HG03520 (cell line): Measurements from ENCODE around the gene C17orf100.

Experiments used
- ATAC-seq: cut with Tn5 transposase; IDR thresholded peaks from one replicate; pipeline ENCODE4 v1.9.1; 2021; ENCODE audit warnings: mild to moderate bottlenecking, moderate library complexity; ENCODE audit not compliant: unreplicated experiment

Gene C17orf100

GRCh38 chr17:6668219-6668618, 16.7 kb downstream of the C17orf100 start:
- no peak for ATAC-seq

DNA sequence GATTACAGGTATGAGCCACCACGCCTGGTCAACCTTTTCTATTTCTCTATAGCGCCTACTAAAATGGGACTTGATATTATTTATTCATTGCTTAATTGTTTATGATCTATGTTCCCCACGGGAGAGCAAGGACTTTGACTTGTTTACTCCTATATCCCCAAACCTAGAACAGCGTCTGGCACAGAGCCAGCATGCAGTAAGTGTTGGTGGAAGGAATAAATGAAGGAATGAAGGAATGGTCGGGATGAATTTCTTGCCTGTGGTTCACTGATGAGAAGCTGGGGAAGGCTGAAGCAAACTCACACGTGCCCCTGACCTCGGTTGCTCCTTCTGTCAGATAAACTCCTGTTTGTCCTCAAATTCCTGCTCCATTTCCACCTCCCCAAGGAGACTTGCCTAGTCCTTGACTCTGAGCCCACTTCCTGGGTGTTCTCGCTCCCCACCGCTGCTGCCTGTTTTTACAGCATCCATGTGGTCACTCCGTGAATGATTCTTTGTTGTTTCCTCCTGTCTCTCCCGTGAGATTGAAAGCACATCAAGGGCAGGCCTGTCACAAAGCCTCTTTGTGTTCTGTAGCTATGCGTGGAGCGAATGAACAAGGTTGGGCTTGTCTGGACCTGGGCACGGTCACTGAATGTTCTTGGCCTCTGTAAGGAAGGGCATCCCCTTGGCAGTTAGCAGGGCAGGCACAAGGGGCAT, 17.3 kb downstream of the C17orf100 start:
- ATAC-seq: no peak

DNA sequence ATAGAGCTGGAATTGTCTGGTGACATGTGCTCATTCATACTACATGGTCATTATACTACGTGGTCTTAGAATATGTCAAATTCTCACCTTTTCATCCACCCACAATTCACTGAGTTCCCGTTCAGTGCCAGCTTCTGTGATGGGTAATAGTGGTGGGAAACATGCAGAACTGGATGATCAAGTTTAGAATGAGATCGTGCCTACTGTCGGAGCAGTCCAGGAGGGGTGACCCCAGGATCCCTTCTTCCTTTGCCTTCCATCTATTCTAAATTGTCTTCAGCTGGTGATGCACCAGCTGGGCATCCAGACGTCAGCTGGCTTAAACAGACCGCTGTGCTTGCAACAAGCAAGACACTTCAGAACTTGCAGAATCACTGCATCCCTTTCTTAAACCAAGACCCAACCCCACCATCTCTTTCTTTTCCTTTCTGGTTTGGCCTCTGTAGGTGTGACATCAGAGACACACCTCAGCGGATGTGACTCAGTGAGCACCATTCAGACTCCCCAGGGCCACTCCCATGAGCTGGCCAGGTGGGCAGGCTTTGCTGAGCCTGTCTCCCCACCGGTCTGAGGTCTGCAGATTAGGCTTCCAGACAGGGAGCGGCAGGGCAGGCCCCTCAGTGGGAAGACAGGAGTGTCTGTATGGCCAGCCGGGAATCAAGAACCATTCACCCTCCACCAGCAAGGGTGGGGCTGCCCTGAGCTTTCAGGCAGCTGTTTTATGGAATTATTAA, 18.1 kb downstream of the C17orf100 start:
- ATAC-seq: no peak

DNA sequence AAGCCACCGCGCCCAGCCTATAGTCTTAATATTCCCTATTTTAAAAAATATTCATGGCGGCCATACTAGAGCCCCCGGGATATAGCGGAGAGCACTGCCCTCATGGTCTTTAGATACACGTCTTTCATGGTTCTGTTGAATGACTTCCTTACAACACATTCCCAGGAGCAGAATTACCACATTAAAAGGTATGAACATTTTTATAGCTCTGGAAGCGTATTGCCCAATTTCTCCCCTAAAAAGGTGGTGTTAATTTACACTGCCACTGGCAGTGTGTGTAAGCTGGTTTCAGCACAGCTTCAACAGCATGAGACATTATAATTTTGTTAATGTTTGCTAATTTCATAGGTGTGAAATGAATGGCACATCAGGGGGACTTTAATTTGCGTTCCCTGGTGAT, 19.0 kb downstream of the C17orf100 start:
- no peak for ATAC-seq

DNA sequence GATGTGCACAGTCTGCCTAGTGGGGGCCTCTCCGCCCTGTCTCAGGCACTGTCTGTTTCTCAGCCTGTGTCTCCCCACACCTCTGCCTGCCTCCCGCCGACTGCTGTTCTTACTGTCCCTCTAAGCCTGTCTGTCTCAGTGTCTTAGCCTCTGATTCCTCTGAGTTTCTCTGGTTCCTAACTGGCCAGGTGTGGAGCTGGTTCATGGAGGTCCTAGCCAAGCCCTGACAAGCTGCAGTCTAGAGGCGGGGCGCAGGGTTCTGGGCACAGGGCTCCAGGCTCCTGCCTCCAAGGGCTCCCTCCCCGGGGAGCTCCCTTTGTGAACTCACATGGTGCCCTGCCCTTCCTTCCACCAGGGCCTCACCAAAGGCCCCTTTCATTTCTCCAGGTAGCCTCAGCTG, 19.4 kb downstream of the C17orf100 start:
- ATAC-seq: no peak

- no peak for ATAC-seq
These were observed 19.9 kb downstream of the C17orf100 start for GRCh38 chr17:6671431-6671830.

DNA sequence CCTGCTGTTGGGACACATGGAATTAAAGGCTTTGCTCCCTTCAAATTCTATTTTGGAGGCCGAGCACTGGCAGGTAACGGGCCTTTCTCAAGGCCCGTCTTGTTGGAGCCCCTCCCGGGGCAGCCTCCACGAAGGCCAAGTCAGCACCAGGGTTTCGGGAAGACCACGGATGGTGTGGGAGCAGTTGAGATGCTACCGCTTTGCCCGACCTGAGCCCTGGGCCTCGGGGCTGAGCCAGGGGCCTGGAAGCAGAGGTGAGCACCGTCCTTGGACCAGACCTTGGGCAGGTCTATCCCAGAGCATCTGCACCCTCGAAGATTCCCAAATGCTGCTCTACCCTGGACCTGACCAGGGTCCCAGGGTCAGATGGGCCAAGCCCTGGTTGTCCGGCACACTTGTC, 23.0 kb downstream of the C17orf100 start:
- ATAC-seq: no peak

DNA sequence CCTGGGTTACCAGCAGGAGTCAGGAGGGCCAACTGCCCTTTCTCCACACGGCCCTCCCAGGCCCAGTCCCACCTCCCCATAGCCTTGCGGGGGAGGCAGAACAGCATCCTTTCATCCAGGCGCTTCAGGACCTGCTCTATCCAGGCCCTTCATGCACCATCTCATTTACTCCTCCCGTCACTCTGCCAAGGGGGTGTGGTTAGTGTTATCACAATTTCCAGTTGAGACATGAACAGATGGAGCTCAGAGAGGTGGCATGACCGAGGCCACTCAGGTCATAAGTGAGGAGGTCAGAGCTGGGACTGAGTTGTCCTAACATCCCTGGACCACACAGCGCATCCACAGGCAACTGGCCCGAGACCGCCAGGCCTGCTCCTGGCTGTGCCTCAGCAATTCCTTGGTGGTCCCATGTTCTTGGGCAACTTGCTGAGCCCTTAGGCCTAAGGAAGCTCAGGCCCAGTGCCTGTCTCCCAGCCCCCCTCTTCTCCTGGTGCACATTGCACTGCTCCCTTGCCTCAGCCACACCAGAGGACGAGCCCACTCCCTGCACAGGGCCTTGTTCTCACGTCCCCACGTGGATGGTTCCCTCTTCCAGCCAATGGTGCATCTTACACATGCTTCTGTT, 23.8 kb downstream of the C17orf100 start:
- no peak for ATAC-seq

- ATAC-seq: no peak
These were observed 25.2 kb downstream of the C17orf100 start for GRCh38 chr17:6676802-6677157.

- no peak for ATAC-seq
These were observed 25.7 kb downstream of the C17orf100 start for GRCh38 chr17:6677158-6677831.

- no peak for ATAC-seq
These were observed 26.4 kb downstream of the C17orf100 start for GRCh38 chr17:6677946-6678345.

GRCh38 chr17:6679241-6679640, 27.7 kb downstream of the C17orf100 start:
- no peak for ATAC-seq

- no peak for ATAC-seq
These were observed 29.6 kb downstream of the C17orf100 start for GRCh38 chr17:6681176-6681575.

- ATAC-seq: no peak
These were observed 30.1 kb downstream of the C17orf100 start for GRCh38 chr17:6681671-6682070.

DNA sequence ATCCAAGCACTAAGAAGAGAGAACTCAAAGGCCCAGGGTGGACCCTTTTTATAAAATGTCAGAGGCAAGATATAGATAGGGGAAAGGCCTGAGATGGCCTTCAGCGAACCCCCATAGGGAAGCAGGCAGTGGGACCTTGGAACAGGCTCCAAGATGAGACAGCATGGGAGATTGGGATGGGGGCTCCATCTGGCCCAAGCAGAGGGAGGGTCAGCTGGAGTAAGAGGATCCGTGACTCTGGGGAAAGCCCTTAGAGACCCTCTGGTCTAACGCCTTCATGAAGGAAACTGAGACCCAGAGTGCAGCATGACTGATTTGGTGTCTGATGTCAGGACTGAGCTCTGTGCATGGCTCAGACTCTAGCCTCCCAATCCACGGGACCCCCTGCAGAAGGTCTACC, 30.8 kb downstream of the C17orf100 start:
- no peak for ATAC-seq

DNA sequence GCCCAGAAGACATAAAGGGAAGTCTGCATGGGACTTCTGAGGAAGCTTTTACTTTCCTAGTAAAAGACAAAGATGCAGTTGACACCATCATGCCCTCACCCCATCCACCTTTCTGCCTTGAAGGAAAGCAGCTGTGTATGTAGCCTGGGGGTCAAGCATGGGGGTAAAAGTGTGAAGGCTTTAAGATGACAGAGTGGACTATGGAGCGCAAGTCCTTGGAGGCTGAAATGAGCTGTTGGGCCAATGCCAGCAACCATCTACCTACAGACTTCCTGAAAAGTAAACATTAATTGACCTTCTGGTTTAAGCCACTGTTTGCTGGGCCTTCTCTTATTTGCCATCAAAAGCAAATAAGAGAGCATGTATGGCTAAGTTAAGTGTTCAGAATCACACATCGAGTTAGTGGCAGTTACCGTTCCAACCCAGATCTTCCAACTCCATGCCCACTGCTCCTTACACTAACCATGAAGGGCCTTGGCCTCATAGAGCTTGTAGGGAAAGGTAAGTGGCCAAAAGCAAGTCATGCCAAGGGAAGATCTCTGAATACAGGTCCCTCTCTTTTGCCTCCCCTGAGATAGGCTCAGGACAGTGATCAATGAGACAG, 31.6 kb downstream of the C17orf100 start:
- ATAC-seq: no peak

GRCh38 chr17:6683730-6684459, 32.3 kb downstream of the C17orf100 start:
- no peak for ATAC-seq

GRCh38 chr17:6684460-6684783, 32.9 kb downstream of the C17orf100 start:
- ATAC-seq: no peak

GRCh38 chr17:6684881-6685767, 33.6 kb downstream of the C17orf100 start:
- no peak for ATAC-seq

GRCh38 chr17:6686026-6686425, 34.5 kb downstream of the C17orf100 start:
- ATAC-seq: no peak
